HPDE6-E6E7 (cell line): ENCODE data around the gene CSTPP1.

Experiments used
- DNase-seq: peaks from one replicate; pipeline ENCODE4 v3.0.0; 2011; ENCODE audit warnings: missing footprints; ENCODE audit errors: extremely low spot score

The CSTPP1 gene

DNA sequence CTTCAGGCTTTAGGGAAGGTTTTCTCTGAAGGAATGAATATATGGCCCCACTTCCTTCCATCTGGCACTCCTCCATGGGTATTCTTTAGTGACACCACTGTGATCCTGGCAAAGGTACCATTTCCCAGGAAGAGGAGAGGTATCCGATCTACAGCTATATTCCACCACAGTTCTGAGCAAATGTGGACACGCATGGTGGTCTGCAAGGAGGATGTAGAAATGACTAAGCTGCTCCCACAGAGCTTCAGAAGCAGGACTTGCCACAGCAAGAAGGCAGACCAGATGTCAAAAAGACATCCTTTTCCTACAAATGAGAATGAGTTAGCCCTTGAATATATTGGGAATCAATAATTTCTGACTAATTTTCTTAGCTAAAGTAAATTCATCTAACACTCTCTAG is 194.6 kb downstream of the CSTPP1 start:
- no peak for DNase-seq

DNA sequence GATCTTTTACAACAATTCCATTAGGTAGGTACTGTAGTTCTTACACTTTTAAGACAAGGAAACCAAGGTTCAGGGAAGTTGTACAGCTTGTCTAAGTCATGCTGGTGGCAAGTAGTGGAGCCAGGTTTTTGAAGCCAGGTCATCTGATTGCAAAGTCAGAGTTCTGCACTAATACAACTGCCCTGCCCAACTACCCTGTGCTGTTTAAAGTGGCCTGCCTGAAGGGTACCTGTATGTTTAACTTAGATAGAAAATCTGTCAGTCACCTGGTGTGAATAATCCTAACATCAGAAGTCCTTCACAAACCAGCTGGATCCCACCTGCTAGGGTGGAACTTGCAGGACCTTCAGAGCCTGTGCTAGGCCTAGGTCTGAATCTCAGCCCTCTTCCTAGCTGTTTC is 195.9 kb downstream of the CSTPP1 start:
- DNase-seq = no peak

DNA sequence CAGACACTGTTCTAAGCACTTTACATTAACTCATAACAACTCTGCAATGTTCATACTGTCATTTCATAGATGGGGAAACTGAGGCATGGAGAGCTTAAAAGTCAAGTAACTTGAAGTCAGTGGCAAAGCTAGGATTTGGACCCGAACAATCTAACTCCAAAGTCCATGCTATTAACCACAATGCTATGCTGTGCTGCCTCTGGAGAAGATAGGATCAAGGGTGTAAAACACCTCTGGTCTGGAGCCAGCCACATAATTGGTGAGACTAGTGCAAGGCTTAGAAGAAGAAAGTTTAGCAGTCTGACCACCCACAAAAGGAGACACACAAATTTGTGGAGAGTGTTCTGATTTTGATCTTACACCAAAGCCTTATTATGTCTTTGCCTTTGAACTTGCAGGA is 196.4 kb downstream of the CSTPP1 start:
- DNase-seq = no peak

DNA sequence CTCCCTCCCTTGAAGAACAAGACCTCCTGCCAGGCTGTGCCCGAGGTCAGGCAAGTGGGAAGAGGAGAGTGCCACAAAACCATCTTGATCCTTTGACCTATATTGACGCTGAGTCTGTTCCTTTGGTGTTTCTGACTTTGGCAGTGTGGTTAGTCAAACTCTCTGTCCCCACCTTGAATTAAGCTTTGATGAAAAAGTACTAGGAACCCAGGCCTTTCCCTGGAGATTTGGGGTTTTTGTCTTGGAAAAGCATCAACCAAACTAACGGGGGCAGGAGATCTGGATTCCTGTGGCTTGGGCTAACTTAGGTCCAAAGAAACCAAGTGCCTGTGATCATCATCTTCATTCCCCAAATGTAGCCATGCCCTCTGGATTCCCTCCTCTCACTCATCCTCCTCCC is 199.8 kb downstream of the CSTPP1 start:
- DNase-seq = no peak

DNA sequence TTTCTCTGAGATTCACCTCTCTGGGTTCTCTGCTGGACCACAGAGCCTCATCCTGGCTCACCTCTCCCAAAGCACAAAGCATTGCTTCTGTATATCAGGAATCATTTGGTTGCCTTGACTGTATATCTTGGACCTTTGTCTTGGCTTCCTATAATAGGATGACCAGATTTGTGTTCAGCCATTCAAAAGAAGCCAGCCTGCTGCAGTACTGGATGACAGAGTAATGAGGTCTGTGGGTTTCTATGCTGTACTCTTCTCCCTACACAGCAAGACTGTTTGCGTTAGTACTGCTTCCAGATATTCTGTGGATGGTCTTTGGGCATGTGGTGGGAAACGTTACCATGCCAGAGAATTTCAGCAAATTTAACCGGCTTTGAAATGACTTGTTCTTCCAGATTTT is 200.4 kb downstream of the CSTPP1 start:
- no peak for DNase-seq

DNA sequence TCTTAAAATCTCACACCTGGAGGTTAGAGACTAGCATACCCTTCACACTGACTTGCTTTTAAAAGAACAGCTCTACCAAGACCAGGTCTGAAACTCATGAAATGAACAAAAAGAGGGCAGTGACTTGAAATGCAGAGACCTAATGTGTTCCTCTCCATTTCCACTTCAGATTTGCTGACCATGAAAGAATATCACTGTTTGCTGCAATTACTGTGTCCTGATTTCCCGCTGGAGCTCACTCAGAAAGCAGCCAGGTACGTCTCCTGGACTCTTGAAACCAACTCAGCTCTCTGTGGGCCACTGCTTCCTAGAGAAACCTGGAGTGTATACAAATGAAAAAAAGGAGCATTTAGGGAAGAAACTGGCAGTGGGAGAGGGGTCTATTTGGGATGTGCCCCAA is 200.9 kb downstream of the CSTPP1 start:
- DNase-seq = no peak

DNA sequence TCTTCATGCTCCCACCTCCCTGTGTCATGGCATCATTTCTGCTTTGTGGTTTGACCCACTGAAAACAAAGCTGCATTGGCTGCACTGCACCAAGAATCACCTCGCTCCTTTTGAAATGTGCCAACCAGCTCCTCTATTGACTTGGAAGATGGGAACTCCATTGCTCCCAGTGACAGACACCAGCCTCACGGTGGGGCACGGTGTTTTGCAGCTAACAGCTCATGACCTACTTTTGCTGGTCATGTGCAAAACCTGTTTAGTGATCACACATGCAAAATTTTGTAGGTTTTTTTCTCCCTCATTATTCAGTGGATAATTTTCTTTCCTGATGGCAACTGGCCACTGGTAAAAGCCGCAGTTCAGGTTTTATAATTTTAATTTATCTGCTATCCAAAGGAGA is 203.3 kb downstream of the CSTPP1 start:
- no peak for DNase-seq

DNA sequence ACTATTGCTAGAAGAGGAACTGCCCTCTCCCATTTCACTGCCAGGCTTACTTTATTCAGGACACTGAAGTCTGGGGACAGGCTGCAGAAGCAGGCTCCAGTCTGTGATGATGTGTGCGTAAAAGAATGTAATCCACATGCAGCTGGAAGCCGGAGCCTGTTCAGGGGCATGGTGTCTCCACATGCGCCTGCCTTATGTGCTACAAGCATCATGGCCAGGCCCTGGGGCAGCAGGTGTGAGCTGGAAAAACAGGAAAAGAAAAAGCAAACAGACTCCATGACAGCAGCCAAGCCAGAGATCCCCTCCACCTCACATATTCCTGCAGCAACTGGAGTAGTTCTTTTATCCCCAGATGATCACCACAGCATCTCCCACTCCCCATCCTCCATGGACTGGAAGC is 206.8 kb downstream of the CSTPP1 start:
- no peak for DNase-seq

DNA sequence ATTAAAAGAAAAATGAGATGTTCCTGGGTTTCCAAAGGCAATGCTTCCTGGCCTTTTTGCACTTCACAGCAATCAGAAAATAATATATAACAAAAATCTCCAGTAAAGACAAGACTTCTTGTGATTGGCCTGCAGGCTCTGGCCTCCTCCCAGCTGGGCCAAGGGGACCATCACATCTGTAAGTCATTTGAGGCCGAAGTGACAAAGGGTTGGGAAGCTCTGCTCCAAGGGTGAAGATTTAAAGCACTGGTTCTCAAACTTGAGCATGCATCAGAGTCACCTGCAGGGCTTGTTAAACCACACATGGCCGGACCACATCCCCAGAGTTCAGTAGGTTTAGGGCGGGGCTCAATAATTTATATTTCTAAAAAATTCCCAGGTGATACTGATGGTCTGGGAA is 208.0 kb downstream of the CSTPP1 start:
- DNase-seq = no peak

DNA sequence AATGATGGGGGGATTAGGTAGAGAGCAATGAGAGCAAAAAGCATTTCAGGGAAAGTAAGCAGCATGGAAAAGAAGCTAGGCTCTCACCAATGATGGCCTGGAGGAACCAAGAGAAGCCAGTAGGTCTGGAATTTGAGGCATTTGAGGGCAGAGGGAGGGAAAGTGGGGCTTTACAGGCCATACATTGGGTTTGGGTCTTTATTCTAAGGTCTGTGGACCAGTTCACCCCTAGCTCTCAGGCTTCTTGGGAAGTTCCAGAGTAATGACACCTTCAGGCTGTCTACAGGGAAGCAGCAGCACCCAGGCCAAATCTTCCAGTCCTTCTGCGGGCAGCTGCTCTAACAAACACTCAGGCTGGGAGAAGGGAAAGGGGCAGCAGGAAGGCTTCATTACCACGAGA is 210.7 kb downstream of the CSTPP1 start:
- no peak for DNase-seq

DNA sequence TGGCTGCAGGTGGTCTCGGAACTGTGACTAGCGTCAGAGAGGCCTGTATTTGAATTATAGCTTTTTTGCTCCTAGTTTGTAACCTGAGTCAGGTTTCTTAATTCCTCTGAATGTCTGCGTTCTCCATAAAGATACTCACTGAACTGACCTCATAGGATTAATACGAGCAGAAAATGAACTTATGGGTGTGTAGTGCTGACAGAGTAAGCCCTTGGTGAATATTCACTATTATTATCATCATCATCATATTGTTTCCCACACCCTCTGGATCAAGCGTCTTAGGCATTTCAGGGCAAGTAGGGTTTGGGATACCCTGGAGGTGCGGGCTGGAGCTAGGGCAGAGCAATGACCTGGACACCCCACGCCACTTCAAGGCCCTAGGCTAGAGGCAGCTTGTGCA is 211.1 kb downstream of the CSTPP1 start:
- no peak for DNase-seq

DNA sequence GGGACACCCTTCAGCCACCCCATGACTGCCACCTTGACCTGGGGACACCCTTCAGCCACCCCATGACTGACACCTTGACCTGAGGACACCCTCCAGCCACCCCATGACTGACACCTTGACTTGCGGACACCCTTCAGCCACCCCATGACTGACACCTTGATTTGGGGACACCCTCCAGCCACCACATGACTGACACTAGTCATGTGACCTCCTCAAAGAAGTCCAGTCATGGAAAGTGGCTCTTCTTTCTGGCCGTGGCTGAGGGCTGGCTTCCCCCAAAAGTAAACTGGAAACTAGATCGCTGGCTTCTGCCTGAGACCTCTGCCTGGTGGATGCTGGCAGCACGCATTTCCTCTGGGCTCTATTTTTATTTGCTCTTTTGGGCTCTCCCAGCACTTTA is 211.7 kb downstream of the CSTPP1 start:
- no peak for DNase-seq

DNA sequence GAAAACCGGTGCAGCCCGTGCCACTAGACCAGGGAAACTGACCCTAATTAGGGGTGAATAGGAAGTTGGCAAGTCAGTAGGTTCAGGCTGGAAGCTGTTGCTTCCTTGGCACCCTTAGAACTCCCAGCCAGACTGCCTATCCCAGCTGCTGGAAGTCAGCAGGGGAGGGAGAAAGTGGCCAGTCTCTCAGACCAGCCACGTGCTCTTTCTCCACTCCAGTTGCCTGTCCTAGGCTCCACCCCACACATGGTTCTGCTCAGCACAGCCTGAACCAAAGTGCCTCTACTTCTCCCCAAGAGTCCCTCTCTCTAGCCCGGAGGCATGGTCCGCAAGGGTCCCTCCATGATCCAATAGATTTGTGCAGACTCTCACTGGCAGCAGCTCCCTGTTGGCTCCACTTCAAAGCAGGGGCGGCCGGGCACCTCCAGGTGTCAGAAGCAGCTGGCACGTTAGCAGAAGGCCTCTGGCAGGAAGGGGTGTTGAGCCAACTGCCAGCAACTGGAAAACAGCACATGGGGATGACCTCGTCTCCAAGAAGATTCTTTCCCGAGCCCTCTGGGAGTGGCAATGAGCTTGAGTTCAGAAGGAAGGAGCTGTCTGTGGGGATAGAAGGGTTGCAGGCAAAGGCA is 212.5 kb downstream of the CSTPP1 start:
- no peak for DNase-seq

DNA sequence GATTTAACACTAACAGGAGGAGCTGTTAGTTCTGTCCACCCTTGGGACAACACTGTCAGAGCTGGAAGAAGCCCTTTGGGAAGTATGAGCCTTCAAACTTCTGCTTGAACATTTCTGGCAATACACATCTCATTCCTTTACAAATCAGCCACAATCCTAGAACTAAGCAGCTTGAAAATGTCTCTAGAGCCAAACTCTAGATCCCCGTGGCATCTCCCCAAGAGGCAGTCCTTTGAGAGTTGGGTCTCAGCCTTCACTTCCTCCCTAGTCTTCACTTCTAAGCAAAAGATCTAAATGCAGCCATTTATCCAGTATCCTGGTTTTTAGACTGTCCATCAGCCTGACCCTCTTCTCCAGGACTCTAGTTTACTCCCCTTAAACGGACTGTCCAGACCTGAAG is 213.2 kb downstream of the CSTPP1 start:
- no peak for DNase-seq

DNA sequence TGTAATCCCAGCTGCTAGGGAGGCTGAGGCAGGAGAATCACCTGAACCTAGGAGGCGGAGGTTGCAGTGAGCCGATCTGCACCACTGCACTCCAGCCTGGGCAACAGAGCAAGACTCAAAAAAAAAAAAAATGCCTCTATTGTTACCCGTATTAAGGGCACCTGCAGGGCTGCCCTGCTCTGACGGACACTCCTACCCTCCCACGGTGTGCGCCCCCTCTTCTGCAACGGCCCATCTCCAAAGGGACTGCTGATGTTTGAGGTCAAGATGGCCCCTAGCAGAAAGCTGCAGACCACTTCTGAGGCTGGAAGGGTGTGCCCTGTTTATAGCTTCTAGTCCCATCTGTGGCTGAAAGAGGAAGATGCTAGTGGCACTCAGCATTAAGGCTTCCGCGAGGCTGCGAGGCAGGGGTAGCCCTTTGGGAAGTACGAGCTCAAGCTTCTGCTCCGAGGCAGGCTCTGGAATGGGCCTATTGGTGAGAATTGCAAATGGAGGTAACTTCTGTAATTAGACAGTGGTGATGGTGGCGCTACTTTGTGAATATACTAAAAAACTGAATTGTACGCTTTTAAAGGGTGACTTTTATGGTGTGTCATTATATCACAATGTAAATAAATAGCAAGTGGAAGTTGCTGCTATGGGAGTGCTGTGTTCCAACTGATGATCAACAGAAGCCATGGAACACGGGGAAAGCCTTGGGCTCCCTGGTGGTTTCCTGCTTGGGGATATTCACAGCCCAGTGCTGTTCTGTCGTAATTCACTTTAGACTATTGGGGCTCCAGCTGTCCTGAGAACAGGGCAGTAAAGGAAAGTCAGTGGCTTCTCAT is 215.8 kb downstream of the CSTPP1 start:
- no peak for DNase-seq

DNA sequence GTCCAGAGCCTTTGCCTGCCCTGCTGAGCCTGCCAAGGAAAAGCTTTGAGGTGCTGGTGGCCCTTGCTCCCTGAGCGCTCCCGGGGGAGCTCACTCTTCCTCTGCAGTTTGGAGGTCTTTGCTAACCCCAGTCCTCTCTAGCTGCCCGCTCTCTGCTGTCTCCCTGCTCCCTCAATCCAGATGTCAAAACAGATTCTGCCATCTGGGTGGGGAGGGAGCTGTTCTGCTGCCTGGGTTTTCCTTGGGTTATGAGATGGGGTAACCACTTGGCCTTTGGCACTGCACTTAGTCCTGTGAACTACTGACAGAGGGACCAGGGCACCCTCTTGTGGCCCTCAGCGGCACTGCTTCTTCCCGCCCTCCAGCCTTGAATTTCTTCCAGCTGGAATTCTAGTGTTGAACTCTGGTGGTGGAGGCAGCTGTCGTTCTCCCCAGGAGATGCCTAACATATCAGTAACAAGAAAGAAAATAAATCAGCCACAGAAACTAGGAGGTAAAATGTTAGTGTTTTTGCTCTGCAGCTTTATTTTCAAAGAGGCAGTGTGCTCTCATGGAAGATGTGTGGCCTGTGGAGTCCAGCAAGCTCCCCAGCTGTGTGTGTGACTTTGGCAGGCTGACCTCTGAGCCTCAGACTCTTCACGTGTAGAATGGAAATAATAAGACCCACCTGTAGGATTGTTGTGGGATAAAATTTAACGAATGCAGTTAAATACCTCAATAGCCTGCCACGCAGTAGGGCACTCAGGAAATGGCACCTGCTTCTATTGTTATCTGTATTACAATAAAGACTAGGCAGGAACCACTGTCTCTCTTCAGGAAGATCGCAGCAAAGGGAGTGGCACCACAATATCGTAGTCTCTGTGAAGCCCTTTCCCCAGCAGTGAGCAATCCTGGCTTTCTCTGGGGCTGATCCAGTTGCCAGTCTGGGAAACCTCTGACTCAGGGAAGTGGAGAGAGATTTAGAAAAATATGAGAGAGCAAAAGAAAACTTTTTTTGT is 216.7 kb downstream of the CSTPP1 start:
- DNase-seq = peak; percentile 84

DNA sequence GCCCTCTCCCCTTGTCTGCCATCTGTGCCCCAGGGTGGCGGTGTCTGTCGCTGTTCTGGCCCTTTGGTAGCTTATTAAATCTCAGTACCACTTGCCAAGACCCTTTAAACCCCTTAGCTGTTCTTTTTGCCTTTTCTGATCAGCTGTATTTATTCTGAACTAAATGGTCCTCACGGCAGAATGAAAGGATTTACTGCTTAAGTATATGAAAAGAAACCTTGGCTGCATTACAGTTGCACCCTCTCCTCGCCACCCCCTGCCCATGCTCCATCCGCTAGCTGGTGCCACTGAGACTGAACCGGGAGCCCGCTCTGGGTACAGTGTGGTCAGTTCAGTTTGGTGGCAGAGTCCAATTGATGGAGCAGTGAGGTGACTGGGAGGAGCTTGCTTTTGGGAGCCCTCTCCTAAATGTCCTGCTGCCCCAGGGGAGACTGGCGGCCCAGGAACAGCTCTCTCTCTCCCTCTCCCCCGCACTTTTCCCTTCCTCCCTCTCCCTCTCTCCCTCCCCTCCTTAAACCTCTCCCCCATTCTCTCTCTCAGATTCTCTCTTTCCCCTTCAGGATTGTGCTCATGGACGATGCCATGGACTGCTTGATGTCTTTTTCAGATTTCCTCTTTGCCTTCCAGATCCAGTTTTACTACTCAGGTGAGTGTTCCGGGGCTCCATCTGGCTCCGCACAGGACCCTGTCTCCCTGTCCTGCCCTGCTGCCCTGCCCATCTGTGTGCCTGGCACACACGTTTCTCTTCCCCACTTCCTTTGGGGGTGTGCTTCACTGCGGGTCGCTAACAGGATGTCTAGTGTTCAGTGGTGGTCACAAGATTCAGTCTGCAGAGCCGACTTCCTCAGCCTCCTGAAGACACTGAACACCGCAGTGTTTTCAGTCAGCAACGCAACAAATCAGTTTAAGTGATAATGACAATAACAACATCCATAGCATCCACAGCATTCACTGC is 218.3 kb downstream of the CSTPP1 start:
- DNase-seq = no peak

DNA sequence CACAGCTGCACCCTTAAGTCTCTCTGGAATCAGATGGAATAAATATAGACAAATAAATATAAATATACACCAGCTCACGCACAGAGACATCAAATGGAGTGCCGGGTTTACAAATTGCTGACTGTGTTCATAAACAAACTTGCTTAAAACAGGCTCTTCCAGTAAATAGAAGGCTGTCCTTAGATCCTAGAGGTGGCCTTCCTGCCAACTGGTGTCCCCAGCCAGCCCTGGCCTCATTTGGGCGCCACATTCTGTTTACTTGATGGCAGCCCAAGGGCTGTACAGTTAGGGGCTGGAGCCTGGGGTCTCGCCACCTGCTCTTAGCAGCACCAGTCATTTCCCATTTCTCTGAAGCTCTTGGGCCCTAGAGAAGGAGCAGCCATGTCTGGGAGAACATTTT is 219.3 kb downstream of the CSTPP1 start:
- no peak for DNase-seq

DNA sequence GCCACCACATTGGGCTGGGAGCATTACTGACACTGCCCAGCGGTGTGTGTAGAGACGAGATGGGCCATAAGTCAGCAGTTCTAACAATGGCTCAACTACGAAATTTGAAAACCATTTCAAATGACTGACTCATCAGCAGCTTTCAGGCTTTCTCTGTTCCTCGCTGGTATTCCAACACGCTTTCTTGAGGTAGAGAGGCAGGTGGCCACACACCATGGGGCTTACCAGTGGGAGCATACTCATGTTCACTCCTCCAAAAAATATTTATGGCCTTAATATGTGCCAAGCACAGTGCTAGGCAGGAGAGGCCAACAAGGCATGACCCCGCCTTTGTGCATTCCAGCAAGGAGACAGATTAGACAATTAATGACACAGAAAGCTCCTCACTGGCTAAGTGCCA is 219.8 kb downstream of the CSTPP1 start:
- no peak for DNase-seq

DNA sequence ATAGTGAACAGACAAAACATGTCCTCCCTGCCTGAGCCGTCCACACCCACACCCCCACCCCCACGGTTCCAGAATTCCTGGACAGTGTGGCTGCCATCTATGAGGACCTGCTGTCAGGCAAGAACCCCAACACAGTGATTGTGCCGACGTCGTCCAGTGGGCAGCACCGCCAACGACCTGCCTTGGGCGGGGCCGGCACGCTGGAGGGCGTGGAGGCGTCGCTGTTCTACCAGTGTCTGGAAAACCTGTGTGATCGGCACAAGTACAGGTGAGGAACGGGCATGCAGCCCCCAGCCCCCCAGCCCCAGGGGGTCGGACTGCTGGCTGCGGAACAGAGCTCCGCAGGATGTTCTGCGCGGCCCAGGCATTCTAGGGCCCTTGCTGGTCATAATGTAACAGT is 220.4 kb downstream of the CSTPP1 start:
- DNase-seq = no peak

DNA sequence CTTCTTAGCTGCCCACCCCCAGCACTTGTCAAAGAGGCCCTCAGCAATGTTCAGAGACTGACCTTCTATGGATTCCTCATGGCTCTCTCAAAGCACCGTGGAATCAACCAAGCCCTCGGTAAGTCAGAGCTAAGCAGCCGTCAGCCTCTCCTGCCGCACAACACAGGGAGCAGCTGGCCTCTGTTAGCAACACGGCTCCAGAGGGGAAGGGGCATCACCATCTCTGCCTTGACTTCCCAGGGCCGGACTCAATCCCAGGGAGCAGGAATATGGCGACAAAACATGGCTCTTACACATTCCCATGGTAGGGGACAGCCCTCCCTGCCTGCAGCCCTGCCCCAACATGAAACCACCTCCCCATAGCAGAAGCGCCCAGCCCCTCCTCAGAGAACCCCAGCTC is 221.2 kb downstream of the CSTPP1 start:
- DNase-seq = no peak
